KMS-11 (cell line): ENCODE results near the gene TXNDC12.

Experiments used
- H2AFZ ChIP-seq: fragments of 200-600 bp; sonication (generic); 2 replicates; pipeline ENCODE4 v1.6.1; 2016; ENCODE audit warnings: antibody characterized with exemption, mixed run types, low read depth
- H3K27ac ChIP-seq: fragments of 200-600 bp; sonication (generic); 2 replicates; pipeline ENCODE4 v1.6.1; 2016; ENCODE audit warnings: mild to moderate bottlenecking, mixed run types
- H3K27me3 ChIP-seq: fragments of 200-600 bp; sonication (generic); 2 replicates; pipeline ENCODE4 v1.6.1; 2017; ENCODE audit warnings: mild to moderate bottlenecking, low read depth, mixed run types, moderate library complexity; ENCODE audit not compliant: insufficient read depth
- H3K36me3 ChIP-seq: fragments of 200-600 bp; sonication (generic); 2 replicates; pipeline ENCODE4 v1.6.1; 2017; ENCODE audit warnings: mild to moderate bottlenecking, mixed run types; ENCODE audit not compliant: insufficient read depth
- H3K4me1 ChIP-seq: fragments of 200-600 bp; sonication (generic); 2 replicates; pipeline ENCODE4 v1.6.1; 2016; ENCODE audit warnings: mild to moderate bottlenecking, low read depth, mixed run types; ENCODE audit not compliant: poor library complexity, severe bottlenecking
- H3K4me2 ChIP-seq: fragments of 200-600 bp; sonication (generic); 2 replicates; pipeline ENCODE4 v1.7.0; 2016; ENCODE audit warnings: mild to moderate bottlenecking, mixed run types
- H3K4me3 ChIP-seq: fragments of 200-600 bp; sonication (generic); IDR thresholded peaks from 2 replicates; pipeline ENCODE4 v1.6.1; 2017; ENCODE audit warnings: low read depth, low read length, mixed read lengths; ENCODE audit not compliant: insufficient read depth
- H3K79me2 ChIP-seq: fragments of 200-600 bp; sonication (generic); 2 replicates; pipeline ENCODE4 v1.6.1; 2016; ENCODE audit warnings: low read depth, mixed run types; ENCODE audit not compliant: insufficient read depth
- H3K9ac ChIP-seq: fragments of 200-600 bp; sonication (generic); 2 replicates; pipeline ENCODE4 v1.6.1; 2016; ENCODE audit warnings: mild to moderate bottlenecking, mixed run types
- H4K20me1 ChIP-seq: fragments of 200-600 bp; sonication (generic); 2 replicates; pipeline ENCODE4 v1.6.1; 2016; ENCODE audit warnings: mild to moderate bottlenecking, mixed run types; ENCODE audit not compliant: insufficient read depth
- CTCF ChIP-seq: fragments of 200-600 bp; sonication (generic); conservative IDR thresholded peaks from 2 replicates; pipeline ENCODE4 v1.6.1; 2017; ENCODE audit warnings: low read depth, mild to moderate bottlenecking, antibody characterized with exemption, low read length, moderate library complexity, mixed read lengths

TXNDC12 gene

DNA sequence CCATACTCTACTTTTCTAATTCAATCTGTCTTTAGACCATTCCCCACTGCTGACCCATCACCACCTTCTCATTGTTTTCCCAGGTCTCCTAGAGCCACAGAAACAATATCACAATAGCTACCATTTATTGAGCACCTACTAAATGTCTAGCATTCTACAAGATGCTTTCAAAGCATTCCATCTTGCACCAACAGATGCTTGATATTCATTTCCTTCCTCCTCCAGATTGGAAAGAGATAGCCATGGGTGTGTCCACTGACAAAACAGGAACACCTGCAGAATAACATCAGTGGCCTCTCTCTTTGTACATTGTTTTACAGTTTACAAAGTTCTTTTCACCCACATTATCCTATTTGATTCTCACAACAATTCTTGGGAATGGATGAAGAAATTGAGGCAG lies 66.7 kb downstream of the TXNDC12 start:
- Histone ChIP-seq H4K20me1 (no peaks in the 10 kb centered on the region), H3K27ac (no peak overlapping the region), H3K4me1 (peaks cover 6% of the 10 kb centered on the region), H2AFZ (no peak overlapping the region), H3K79me2 (no peaks in the 10 kb centered on the region), H3K36me3 (no peaks in the 10 kb centered on the region), H3K4me2 (no peak overlapping the region), H3K9ac (no peak overlapping the region), H3K4me3 (no peak overlapping the region), H3K27me3 (peaks cover 15% of the 10 kb centered on the region; the same call in 1 of the 2 replicates)
- no peak for TF ChIP-seq CTCF

GRCh38 chr1:51986718-51987117 lies 68.3 kb downstream of the TXNDC12 start:
- Histone ChIP-seq H2AFZ (no peak overlapping the region), H3K79me2 (no peaks in the 10 kb centered on the region), H4K20me1 (no peaks in the 10 kb centered on the region), H3K27me3 (peaks cover 11% of the 10 kb centered on the region; the same call in 1 of the 2 replicates), H3K36me3 (no peaks in the 10 kb centered on the region), H3K9ac (no peak overlapping the region), H3K4me1 (peaks cover 6% of the 10 kb centered on the region), H3K27ac (no peak overlapping the region), H3K4me3 (no peak overlapping the region), H3K4me2 (no peak overlapping the region)
- TF ChIP-seq CTCF, result no peak

DNA sequence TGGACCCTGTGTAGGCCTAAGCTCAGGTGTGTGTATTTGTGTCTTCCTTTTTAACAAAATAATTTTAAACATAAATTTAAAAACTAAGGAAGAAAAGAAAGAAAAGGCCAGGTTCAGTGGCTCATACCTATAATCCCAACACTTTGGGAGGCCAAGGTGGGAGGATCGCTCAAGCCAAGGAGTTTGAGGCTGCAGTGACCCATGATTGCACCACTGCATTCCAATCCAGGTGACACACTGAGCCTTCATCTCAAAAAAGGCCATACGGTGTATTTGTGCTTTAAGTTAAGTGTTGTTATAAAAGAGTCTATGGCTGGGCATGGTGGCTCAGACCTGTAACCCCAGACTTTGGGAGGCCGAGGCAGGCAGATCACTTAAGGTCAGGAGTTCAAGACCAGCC lies 72.8 kb downstream of the TXNDC12 start:
- no peak overlapping the region for H3K4me2 ChIP-seq
- no peaks in the 10 kb centered on the region for H3K79me2 ChIP-seq
- no peaks in the 10 kb centered on the region for H3K36me3 ChIP-seq

DNA sequence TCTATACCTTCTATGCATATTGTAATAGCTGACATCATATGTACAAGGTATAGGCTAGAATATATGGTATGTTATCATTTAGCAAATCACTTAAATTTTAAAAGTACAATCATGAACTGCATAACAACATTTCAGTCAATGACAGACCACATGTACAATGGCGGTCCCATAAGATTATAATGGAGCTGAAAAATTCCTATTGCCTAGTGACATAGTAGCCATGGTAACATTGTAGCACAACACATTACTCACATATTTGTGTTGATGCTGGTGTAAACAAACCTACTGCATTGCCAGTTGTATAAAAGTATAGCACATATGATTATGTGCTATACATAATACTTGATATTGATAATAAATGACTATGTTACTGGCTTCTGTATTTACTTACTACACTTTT lies 73.4 kb downstream of the TXNDC12 start:
- no peak overlapping the region for H3K4me2 ChIP-seq
- no peaks in the 10 kb centered on the region for H4K20me1 ChIP-seq
- no peak overlapping the region for H2AFZ ChIP-seq
- H3K27me3 ChIP-seq, result peaks cover 8% of the 10 kb centered on the region; the same call in 1 of the 2 replicates
- H3K4me3 ChIP-seq, result no peak overlapping the region
- H3K9ac ChIP-seq, result no peak overlapping the region
- H3K36me3 ChIP-seq, result no peaks in the 10 kb centered on the region
- H3K27ac ChIP-seq, result no peak overlapping the region
- TF ChIP-seq CTCF, result no peak
- H3K4me1 ChIP-seq, result no peaks in the 10 kb centered on the region
- no peaks in the 10 kb centered on the region for H3K79me2 ChIP-seq

More for the DNA sequence above, 72.8 kb downstream of the TXNDC12 start:
- no peak overlapping the region for H3K27ac ChIP-seq
- H4K20me1 ChIP-seq, result no peaks in the 10 kb centered on the region
- H3K4me3 ChIP-seq, result no peak overlapping the region
- no peak for TF ChIP-seq CTCF
- H3K9ac ChIP-seq, result no peak overlapping the region
- H2AFZ ChIP-seq, result no peak overlapping the region
- peaks cover 6% of the 10 kb centered on the region; the same call in 1 of the 2 replicates for H3K27me3 ChIP-seq
- no peaks in the 10 kb centered on the region for H3K4me1 ChIP-seq
